T47D (cell line): ENCODE data around the gene ARHGEF39.

Experiments
- DNase-seq, 2 experiments: peaks; one replicate each; pipeline versions ENCODE4 v3.0.0 to v3.0.0-alpha.2; 2011 to 2012; ENCODE audit warnings: low read depth in 1 of 2, low spot score in 1 of 2
- JUND ChIP-seq: IDR thresholded peaks from 2 replicates; pipeline ENCODE4 v1.6.1; 2012; ENCODE audit warnings: low read depth
- in situ Hi-C: cut with HindIII; loops from 2 replicates; pipeline ENCODE4 v1.10.0; 2016; ENCODE audit warnings: low sequenced_read_pairs, low pct_unique_long_range_greater_than_20kb

The ARHGEF39 gene

GRCh38 chr9:35664531-35665470 is at the start of gene ARHGEF39:
Gene ARHGEF39 (minus strand): TSS chr9:35665195. CDS start chr9:35665169, 26 bp downstream.
- no peak for TF ChIP-seq JUND
- peak; percentile 85 to 87 for DNase-seq
- in situ Hi-C loops = no loop called here

GRCh38 chr9:35714123-35714522 is 49.1 kb upstream of the ARHGEF39 start:
- in situ Hi-C loops = no loop called here
- TF ChIP-seq JUND = no peak

GRCh38 chr9:35713578-35713977 is 48.6 kb upstream of the ARHGEF39 start:
- DNase-seq = no peak
- no peak for TF ChIP-seq JUND
- in situ Hi-C loops = no loop called here

More at GRCh38 chr9:35714123-35714522, 49.1 kb upstream of the ARHGEF39 start:
- DNase-seq = no peak

GRCh38 chr9:35712762-35713400 is 47.9 kb upstream of the ARHGEF39 start:
- in situ Hi-C loops = no loop called here
- DNase-seq = peak in 1 of 2 experiments; percentile 69
- no peak for TF ChIP-seq JUND

GRCh38 chr9:35711501-35712428 is 46.8 kb upstream of the ARHGEF39 start:
- no peak for TF ChIP-seq JUND
- DNase-seq = peak; percentile 38 to 77
- in situ Hi-C loops = no loop called here

GRCh38 chr9:35710818-35711500 is 46.0 kb upstream of the ARHGEF39 start:
- DNase-seq = no peak
- TF ChIP-seq JUND = no peak
- in situ Hi-C loops = no loop called here

- DNase-seq = no peak
- no peak for TF ChIP-seq JUND
- in situ Hi-C loops = no loop called here
Observed at GRCh38 chr9:35708146-35708545, 43.2 kb upstream of the ARHGEF39 start.

- in situ Hi-C loops = no loop called here
- DNase-seq = no peak
- TF ChIP-seq JUND = no peak
Observed at GRCh38 chr9:35706951-35707350, 42.0 kb upstream of the ARHGEF39 start.

GRCh38 chr9:35705836-35706430 is 40.9 kb upstream of the ARHGEF39 start:
- DNase-seq = no peak
- in situ Hi-C loops = no loop called here
- no peak for TF ChIP-seq JUND

GRCh38 chr9:35705372-35705771 is 40.4 kb upstream of the ARHGEF39 start:
- in situ Hi-C loops = no loop called here
- DNase-seq = no peak
- no peak for TF ChIP-seq JUND

GRCh38 chr9:35703906-35704672 is 39.1 kb upstream of the ARHGEF39 start:
- DNase-seq = no peak
- TF ChIP-seq JUND = no peak
- in situ Hi-C loops = no loop called here
